NCI-H1694 (cell line): ENCODE data around the gene AGR2.

Experiments used
- DNase-seq: peaks from one replicate; lab custom pipeline; 2025; lab: John Stamatoyannopoulos, UW

The AGR2 gene

DNA sequence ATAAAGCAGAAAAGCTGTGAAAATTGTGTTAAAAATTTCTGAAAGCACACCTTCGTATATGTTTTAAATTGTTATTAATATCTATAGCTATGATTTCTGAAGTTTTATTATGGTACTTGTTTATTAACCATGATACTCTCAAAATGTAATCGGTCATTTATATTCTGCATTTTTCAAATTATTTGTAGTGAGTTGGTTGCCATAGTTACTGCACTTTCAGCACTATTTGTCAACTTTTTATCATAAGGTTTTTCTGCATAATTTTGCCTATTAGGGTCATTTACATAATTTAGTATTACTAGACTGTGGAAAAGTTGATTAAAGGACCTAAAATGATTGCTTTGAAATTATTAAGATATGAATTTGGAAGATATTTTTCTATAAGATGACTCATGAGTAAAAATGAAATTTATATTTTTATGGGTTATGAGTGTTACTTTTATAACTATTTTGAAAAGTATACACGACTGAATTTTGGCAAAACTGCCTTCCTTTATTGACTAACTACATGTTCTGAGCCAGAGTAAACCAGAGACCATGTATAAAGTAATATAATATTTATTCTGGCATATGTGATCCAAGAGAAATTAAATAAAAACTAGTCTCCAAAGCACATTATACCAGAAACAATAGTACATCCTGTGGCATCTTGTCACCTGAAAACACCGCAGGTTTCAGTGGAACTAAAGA lies 7.9 kb upstream of the AGR2 start:
- DNase-seq, result no peak

DNA sequence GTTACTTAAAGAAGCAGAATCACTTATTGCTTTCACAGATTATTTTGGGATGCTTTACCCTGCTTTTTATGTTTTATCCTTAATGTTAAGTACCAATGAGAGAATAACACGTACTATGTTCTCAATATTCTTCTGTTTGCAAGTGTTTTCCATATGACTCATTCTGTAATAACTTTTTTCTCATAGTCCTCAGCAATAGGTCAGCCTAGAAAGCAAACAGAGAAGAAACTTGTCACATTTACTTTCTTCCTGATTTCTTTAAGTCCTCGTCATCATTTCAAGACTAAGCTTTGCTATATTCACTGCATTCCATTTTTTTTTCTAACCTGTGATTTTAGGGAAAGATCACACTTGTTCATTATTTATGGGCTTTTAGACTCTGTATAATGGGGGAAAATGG lies 6.8 kb upstream of the AGR2 start:
- no peak for DNase-seq

DNA sequence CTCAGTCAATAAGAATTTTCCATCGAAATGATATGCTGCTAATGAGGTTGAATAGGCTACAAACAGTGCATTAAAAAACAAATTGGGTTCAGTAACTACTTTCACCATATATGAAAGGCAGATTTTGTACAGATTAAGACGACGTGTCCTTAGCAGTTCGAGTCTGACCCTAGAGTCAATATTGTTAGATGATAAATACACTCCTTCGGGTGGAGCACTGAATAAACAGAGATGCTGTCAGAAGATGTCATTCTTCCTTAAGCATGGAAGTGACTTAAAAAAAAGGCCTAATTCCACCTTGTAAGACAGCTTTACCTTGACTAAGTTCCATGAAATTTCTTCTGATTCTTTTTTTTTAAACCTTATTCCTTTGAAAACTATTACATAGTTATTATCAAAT lies 5.8 kb upstream of the AGR2 start:
- DNase-seq, result no peak

DNA sequence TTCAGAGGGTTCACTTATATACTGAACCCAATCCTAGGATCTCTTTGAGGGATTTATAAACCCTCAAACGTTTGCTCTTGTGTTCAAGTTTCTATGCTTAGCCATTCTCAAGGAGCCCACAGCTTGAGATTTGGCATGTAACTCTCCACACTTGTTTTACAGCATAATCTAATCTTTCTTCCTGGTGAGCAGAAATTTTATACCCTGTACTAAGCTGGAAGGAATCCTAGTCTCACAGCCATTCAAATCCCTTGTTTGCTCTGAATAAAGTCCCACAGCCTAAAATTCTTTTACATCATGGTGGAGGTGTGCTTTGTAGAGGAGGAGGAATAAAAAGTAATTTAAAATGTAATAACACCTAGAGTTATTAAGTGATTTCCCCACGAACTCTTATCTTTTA lies 5.3 kb upstream of the AGR2 start:
- no peak for DNase-seq

DNA sequence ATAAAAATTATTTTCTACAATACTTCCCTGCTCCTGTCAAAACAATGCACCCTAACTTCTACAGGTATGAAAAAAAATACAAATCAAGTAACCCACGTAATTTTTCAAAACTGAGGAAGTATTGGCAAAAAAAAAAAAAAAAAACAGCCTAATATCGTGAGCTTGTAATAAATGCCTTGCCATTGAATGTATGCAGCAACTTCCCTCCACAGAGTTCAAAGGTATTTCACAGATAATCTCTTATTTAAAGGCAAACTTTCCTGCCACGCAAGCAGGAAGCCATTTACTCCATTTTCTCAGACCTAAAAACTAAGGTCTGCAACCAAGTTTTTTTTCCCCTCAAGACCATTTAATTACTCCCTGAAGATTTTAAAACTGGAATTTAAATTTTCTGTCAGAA lies 642 bp upstream of the AGR2 start:
- no peak for DNase-seq

DNA sequence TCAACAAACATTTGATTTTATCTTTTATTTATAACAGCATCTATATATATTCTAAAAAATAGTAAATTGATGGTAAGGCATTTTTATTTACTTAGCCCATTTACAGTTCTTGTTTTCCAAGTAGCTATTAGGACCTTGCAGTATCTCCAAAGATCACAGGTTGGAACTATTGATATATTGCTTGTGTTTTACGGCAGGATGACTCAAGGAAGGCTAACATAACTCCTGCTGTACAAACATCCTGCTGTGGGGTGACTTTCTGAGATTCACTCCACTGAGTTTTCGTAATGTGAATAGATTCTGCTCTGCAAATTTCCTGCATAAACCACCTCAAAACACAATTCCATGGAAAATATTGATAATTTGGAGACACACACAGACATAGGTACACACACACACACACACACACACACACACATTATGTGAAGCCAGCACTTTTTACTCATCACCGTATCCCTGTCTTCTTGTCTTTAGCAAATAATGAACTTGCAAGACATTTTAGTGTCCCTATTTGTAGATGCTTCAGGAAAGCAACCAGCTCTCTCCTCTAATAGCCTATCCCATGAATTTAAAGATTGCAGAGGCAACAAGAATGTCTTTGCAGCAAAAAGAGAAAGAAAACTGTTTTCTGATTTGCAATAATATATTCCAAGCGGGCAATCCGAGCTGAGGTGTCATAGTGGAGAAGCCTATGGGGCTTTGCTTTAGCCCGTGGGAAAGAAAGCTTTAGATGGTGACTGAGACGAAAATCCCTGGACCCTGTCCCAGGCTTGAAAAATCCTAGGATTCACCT lies 722 bp downstream of the AGR2 start:
- no peak for DNase-seq

DNA sequence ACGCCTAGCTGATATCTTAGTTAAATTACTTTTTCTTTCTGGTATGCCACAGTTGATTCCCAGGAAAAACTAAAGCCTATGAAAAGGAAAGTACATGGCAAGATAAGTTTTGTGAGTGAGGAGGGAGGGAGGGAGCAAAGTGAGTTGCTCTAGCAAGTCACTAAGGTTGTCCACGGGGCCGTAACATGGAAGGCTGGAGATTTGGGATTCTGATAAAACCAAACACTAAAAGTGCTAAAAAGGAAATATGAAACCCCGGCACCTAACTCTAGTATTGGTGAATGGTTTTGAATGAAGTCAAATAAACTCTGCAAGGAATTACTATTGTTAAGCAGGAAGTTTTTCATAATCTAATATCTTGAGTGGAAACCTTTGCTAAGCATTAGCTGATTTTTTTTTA lies 1.7 kb downstream of the AGR2 start:
- no peak for DNase-seq

DNA sequence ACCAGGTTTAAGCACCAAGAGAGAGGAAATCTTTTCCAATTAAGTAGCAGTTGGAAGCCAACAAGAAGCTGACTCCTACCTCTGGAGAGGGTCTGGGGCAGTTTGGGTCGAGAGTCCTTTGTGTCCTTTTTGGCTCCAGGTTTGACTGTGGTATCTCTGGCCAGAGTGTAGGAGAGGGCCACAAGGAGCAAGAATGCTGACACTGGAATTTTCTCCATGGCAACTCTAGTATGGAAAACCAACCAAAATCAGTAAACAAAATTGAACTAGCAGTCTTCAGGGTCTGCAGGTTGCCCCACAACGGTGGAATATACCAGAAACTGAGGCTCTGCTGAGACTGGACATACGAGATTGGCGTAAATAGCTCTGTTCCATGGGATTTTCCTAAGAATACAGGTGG lies 3.2 kb downstream of the AGR2 start:
- DNase-seq, result no peak

DNA sequence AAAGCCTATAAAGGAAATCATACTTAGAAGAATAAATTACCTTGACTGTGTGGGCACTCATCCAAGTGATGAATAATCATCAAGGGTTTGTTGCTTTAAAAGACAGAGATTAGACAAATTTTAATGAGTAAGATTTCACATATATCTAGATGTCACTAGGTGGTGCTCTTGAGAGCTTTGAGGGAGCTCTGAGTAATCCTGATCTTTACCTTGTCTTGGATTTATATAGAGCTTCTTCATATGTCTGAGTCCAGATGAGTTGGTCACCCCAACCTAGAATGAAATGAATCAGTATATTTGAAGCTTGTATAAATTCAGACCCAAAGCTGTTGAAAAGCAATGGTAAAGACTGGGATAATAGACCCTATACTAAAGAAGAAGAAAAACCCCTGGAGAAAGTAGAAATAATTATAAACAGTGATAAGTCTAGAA lies 3.7 kb downstream of the AGR2 start:
- peak; percentile 46 for DNase-seq

DNA sequence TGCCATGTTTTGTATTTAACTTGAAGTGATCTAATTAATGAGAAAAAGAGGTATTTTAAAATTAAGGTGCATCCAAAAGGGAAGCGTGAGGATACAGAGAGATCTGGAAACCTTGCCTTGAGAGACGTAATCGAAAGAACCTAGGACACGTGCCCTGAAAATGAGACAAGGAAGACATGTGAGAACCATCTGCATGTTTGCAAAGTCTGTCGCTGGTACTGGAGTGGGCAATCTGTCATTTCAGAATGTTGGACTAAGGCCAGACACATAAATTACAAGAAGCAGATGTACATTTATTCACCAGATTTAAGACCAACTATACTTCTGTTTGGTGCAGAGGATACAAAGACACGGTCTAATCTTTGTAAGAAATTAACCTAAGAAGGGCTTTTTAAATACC lies 9.2 kb downstream of the AGR2 start:
- peak; percentile 92 for DNase-seq

DNA sequence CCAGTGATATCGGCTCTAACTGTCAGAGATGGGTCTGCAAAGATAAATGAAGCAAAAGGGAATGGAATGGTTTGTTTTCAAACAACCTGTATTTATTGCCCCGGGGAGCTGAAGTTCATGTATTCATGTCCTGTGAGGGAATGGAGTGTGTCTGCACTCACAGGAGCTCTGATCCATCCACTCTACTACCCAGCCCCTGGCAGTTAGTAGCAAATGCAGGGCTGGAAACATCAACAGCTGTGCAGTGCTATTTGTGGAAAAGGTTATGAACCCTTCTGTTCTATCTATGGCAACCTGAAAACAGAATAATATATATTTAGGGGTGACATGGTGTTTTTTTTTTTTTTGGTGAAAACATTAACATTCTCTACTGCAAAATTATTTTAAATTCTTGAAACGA lies 9.8 kb downstream of the AGR2 start:
- peak; percentile 81 for DNase-seq

DNA sequence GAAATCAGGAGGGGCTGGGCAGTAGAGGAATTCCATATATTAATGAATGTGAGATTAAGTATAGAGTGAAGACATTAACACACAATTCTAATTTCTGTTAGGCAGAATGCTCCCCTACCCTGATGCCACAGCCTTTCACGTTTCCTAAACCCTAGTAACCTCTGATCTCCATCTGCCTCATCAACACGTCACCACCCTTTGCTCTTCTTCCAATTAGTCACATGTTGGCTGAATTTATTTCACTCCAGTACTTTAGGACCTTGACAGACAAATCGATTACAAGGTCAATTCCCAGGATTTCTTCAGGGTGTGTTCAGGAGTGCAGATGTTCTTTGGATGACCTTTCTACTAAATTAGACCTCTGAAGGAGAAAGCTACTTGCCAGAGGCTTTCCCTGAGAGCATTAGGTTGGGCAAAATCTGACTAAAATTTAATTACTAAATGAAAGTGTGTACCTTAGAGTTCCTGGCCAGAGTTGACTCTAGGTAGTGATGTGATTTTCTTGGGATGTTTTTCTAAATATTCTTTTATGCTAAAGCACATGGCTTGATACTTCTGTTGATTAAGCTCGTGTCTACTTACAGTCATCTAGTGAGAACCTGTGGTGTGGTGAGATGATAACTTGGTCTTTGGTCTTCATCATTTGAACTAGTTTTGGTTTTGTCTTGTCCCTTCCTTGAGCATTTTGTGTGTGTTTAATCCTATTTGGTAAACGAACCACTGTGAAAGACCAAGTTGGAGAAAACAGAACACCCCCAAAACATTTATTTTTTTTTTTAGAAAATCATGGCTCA lies 12.7 kb downstream of the AGR2 start:
- no peak for DNase-seq

DNA sequence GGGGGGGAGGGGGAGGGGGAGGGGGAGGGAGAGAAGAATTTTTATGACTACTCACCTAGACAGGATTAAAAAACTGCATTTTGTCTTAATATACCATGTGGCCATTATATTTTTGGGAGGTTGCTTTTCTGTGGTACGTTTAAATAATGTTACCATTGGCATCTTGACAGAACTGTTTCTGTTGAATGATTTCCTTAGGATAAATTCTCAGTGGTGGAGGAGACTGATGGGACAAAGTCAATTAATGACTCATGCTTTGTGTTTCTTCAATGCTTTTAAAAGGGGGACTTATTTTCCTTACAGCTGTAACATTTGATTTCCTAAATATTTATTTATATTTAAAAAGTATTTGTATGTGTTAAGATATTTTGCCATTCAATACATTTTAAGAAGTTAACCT lies 13.7 kb downstream of the AGR2 start:
- no peak for DNase-seq

DNA sequence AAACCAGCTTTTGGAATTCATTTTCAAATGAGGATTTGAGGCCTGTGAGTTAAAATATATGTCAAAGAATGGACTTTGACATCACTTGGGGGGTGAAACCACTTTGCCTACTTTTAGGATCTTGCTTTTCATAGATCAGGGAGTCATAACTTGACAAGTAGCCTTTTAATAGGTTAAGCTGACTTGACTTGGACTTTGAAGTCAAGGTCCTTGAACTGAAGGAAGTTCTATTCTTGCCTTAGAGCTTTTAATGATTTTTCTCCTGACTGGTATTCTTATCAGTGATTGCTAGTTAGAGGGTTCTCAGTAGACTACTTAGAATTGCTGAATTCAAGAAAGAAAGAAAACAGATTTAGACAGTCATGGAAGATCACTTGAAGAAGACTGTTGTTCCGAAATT lies 17.7 kb downstream of the AGR2 start:
- no peak for DNase-seq

DNA sequence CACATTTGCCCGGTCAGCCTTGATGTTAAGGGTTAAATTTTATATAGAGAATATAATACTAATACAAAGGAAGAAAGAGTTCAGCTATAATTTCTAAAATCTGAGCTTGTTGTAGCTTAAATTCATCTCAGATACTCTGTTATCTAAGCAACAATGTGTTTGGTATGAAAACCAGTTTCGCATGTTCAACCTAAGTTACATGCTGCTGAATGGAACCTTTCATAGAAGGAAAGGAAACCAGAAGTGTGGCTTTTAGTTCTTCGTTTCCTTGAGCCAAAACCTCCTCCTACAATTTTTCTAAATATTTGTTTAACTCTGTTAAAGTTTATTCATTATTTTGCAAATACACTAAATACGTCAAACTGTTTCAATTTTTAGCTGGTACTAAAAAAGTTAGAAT lies 18.5 kb downstream of the AGR2 start:
- no peak for DNase-seq

DNA sequence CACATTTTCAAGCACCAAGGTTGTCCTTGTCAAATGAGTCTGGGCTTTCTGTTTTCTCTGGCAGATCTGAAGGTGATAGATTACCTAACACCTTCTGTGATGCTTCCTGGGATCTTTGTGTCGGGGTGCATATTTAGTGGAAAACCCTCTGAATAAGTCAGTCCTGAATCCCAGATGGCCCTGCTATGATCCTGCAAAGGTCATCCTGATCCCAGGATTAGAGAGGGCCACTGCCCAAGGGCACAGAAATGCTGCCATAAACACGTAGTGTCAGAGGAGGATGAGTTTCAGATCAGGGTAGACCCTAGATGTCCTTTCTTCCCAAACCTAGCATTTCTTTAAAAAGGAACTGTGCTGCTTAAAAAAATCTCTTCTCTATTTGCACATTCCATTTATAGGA lies 19.0 kb downstream of the AGR2 start:
- DNase-seq, result no peak

DNA sequence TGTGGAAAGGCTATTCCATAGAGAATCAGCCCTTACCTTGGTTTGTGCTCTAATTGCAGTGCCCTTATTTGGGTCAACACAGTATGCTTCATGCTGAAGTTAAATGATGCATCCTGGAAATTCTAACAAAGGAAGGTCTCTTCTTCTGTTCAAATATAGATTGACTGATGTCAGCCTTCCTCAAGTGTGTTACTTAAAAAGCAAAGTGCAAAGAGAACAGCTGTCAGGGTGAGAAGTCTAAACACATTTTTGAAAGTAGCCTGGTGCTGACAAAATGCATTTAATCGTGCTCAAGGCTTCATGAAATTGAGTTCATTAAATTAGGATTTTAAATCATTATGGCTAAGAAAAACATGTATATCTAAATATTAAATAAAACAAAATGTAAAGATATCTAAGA lies 19.5 kb downstream of the AGR2 start:
- DNase-seq, result no peak

DNA sequence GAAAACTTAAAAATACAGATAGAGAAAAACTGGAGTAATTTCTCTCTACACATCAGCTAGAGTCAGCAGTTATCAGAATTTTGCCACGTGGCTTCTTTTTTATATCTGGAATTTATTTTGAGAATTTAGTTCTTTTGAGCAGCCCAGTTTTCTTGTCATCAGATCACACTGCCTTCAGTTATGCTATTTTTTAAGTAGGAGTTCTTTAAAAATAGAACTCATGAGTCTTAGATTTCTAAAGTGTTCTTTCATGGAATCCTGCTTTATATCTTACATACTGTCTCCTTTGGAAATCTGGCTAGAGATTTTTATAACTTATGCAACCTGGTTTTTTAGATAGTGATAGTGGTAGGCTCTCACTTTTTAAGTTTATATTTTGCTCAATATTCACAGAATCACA lies 24.2 kb downstream of the AGR2 start:
- no peak for DNase-seq

DNA sequence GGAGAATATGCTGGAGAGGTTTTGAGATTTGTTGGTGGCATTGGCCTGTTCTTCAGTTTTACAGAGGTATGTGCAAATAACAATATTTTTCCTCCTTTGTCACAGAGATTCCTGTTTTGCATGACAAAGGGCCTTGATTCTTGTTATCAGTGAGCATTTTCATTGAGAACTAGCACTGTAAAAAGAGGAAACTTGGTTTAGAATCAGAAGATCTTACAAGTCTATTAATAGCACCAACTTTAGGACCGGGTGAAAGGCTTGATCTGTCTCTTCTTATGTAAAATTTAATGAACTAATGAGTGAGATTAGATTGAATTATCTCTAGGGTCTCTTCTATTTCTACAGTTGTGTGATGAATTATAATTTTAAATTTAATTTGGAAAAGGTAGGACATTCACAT lies 25.7 kb downstream of the AGR2 start:
- DNase-seq, result no peak

DNA sequence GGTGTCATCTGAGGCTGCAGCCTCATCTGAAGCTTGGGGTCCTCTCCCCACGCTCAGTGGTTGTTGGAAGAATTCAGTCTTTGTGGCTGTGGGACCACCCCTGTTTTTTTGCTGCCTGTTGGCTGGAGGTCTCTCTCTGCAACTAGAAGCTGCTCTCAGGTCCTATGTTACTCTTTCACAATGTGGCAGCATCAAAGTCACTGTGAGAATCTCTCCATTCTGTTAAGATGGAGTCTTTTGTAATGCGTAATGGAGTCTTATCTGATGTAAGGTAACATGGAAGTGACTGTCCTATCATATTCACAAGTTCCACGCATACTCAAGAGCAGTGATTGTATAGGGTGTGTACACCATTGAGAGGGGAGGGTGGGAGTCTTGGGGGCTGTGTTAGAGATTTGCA lies 26.3 kb downstream of the AGR2 start:
- no peak for DNase-seq

DNA sequence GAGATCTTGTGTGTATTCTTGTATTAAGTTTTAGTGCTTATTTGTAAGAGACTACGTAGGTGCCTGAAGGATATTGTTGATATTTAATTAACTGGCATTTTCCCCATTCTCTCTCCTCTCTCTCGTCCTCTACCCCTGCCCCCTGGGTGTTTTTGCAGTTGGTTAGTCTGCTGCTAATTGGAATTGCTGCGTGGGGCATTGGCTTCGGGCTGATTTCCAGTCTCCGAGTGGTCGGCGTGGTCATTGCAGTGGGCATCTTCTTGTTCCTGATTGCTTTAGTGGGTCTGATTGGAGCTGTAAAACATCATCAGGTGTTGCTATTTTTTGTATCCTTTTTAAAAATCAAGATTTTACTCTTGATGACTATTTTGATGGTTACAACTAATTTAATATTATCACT lies 28.7 kb downstream of the AGR2 start:
- DNase-seq, result no peak

DNA sequence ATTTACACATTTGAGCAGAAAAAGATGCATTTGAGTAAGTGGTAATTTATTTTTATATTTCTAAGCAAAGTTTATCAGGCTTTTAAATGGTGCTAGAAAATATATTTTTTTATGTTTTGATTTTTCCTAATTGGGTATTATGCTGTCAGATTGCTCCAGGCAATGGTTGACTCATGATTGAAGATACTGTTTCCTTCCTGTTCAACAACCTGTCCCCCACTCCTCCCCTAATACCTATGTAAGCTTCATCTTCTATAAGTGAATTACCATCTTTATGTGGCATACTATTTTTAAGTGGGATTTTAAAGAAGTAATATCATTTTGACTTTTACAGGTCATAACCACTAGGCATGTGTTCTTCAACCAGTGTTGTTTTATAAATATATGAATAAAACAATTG lies 29.8 kb downstream of the AGR2 start:
- DNase-seq, result no peak

DNA sequence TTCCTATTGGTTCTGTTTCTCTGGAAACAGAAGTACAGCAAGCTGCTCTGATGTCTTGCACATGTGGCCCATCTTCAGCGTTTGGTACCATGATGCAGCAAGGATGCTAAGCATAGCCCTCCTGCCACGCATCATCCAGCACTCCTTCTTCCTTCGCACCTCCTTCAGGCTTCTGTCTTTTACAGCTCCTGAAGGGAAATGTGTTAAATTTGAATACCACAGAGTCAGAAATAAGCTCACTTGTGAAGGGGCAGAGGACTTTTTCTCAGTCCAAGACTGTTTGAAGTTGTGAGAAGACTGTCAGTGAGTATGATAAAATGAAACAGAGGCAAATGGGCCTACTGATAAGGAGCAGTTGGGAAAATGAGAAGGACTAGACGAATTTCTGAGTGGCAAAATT lies 30.5 kb downstream of the AGR2 start:
- no peak for DNase-seq
